Right lobe of liver (tissue), 6 donors: Measurements from ENCODE around the gene DIP2C. TPM values are rescaled to one million over a fixed set of nuclear protein-coding genes. Genes with fewer than 3 reads are reported as not detected.

Experiments used
- ATAC-seq, 4 donors: fragments of 200-7000 bp; cut with Tn5 transposase; one replicate each; pipeline ENCODE4 v1.9.1; 2020; ENCODE audit warnings: mild to moderate bottlenecking in 4 of 4, moderate library complexity in 4 of 4
- DNase-seq, 3 donors: peaks; one replicate each; pipeline ENCODE4 v3.0.0-alpha.2; 2020
- H3K27ac ChIP-seq, 3 donors: fragments of 200-600 bp; one replicate each; pipeline ENCODE4 v1.8.0; 2022
- H3K27me3 ChIP-seq, 2 donors: fragments of 200-600 bp; one replicate each; pipeline ENCODE4 v1.8.0; 2022
- H3K36me3 ChIP-seq, 4 donors: fragments of 200-600 bp; sonication (generic) in 1 of 4; one replicate each; pipeline versions ENCODE4 v1.5.1 to v1.8.0; 2017 to 2022; ENCODE audit warnings: control low read depth in 1 of 4
- H3K4me1 ChIP-seq, 4 donors: fragments of 200-600 bp; sonication (generic) in 1 of 4; one replicate each; pipeline versions ENCODE4 v1.5.1 to v1.8.0; 2017 to 2022; ENCODE audit warnings: control low read depth in 1 of 4
- H3K4me3 ChIP-seq, 3 donors: fragments of 200-600 bp; one replicate each; pipeline ENCODE4 v1.8.0; 2022
- H3K9me3 ChIP-seq, 4 donors: fragments of 200-600 bp; sonication (generic) in 1 of 4; one replicate each; pipeline versions ENCODE4 v1.5.1 to v1.8.0; 2017 to 2022; ENCODE audit warnings: control low read depth in 1 of 4
- POLR2A ChIP-seq: fragments of 450-650 bp; IDR thresholded peaks from one replicate; pipeline ENCODE4 v1.6.1; 2017; ENCODE audit warnings: antibody characterized with exemption, mild to moderate bottlenecking
- WGBS: methylation state at CpG from one replicate; pipeline ENCODE4 v1.1.6; 2018; ENCODE audit warnings: low coverage, low lambda C conversion rate; ENCODE audit not compliant: insufficient coverage; ENCODE audit errors: missing lambda C conversion rate; 5-methylcytosine and 5-hydroxymethylcytosine counted together
- intact Hi-C, 2 donors: fragments of 100-400 bp; cut with DNase I; formaldehyde crosslinking; loops; one replicate each; pipeline versions ENCODE4 v1.11.2 to v1.14.1; 2022
- microRNA-seq, 2 donors: library from miRNA; unstranded; fragments of <30 nt; microRNA quantifications; one replicate each; pipeline ENCODE4, GENCODE V29; 2019 to 2020
- small RNA-seq, 2 experiments: library from RNA; depleted of rRNA; stranded (forward); fragments of <200 nt; gene quantifications; one replicate each; pipeline ENCODE3, GENCODE V24; 2016
- total RNA-seq, 6 experiments: library from RNA; depleted of rRNA in 2 of 6; stranded (reverse); fragments of >200 nt in 2 of 6; fragmentation: NEBNext Ultra II Directional in 3 of 6; extraction: Animal tissue kit (Norgen Biotek cat#: 25700) in 3 of 6; gene quantifications; one replicate each; pipeline versions ENCODE4 v1.1.0 to v1.2.4, GENCODE V29; 2016 to 2023
- TF ChIP-seq, protein P1 (sequence below), 4 donors: fragments of 200-600 bp in 3 of 4; fragments of 450-650 bp in 1 of 4; IDR thresholded peaks; one replicate each; pipeline versions ENCODE4 v1.5.1 to v1.8.0; 2016 to 2022; ENCODE audit warnings: antibody characterized with exemption in 4 of 4, mild to moderate bottlenecking in 2 of 4
- donor health status: DM: no; HTN: yes; CAD: no.
- donor health status: DM: no; HTN: no; CAD: no.
- donor health status: DM: no; HTN: no; CAD: no.
- donor health status: DM: no; HTN: yes; CAD: no.
- donor health status: DM: no; HTN: yes; CAD: no.

The DIP2C gene
- total RNA-seq, 6 experiments from 2014 or later, result 8.0 to 13.5 (median 11.7) TPM

DNA sequence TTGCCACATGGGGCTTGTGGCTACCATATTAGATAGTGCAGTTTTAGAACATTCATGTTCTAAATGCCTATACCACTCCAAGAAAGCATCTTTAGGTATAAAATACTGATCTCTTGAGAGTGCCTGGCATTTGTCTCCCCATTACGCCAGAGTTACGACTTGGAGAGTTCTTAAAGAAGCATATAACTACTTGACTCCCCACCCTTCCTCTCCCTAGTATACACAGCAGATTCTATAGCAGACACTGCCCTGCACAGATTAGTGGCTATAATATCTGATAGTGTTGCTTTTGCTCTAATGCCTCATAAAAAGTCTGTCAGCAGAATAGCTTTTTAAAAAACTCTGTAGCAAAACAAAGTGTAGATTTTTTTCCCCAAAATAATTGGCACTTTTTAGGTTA is 463.4 kb downstream of the DIP2C start:
- intact Hi-C loops, result no loop called here
- Histone ChIP-seq H3K9me3 (no peaks in the 10 kb centered on the region), H3K4me1 (no peaks in the 10 kb centered on the region), H3K36me3 (no peaks in the 10 kb centered on the region), H3K27me3 (no peaks in the 10 kb centered on the region), H3K27ac (no peak overlapping the region), H3K4me3 (no peak overlapping the region)
- TF ChIP-seq POLR2A, result no peak
- TF ChIP-seq, protein P1, sequence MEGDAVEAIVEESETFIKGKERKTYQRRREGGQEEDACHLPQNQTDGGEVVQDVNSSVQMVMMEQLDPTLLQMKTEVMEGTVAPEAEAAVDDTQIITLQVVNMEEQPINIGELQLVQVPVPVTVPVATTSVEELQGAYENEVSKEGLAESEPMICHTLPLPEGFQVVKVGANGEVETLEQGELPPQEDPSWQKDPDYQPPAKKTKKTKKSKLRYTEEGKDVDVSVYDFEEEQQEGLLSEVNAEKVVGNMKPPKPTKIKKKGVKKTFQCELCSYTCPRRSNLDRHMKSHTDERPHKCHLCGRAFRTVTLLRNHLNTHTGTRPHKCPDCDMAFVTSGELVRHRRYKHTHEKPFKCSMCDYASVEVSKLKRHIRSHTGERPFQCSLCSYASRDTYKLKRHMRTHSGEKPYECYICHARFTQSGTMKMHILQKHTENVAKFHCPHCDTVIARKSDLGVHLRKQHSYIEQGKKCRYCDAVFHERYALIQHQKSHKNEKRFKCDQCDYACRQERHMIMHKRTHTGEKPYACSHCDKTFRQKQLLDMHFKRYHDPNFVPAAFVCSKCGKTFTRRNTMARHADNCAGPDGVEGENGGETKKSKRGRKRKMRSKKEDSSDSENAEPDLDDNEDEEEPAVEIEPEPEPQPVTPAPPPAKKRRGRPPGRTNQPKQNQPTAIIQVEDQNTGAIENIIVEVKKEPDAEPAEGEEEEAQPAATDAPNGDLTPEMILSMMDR (IDR thresholded peaks at IDR 0.05), result no peak
- 90% methylated on average over 2 of the region's 2 CpGs for WGBS
- DNase-seq (no peak), ATAC-seq (no peak)

DNA sequence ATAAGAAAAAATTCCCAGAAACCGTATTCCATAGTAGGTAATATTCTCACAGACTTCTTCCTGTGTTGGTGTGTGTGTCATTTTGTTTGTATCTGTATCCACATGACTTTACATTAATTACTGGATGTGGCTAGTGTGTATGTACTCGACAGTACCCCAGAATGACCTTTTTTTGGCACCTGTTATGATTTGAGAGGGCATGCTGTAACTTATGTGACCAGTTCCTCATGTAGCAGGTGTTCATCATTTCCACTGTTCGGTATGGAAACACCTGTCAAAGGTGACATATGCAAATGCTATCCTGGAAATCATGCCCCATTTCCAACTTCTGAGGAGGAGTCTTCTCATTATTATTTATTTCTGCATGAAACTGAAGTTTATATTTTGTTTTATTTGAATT is 464.9 kb downstream of the DIP2C start:
- Histone ChIP-seq H3K27me3 (no peaks in the 10 kb centered on the region), H3K4me3 (no peak overlapping the region), H3K4me1 (peaks cover 0 to 8% (median 3%) of the 10 kb centered on the region in 4 donors), H3K36me3 (no peaks in the 10 kb centered on the region), H3K27ac (no peak overlapping the region), H3K9me3 (no peaks in the 10 kb centered on the region)
- no peak for DNase-seq
- no peak for TF ChIP-seq POLR2A
- TF ChIP-seq, protein P1 (IDR thresholded peaks at IDR 0.05), result no peak
- WGBS, result 77% methylated on average over 3 of the region's 3 CpGs
- intact Hi-C loops, result no loop called here
- no peak for ATAC-seq

Small RNA genes within 50 kb of the gene (microRNA-seq; reads per million reads assigned to microRNA genes)
- gene MIR5699, result 9.5 to 11.6 reads per million in 2 donors

Small RNA genes within 50 kb of the gene (small RNA-seq; reads per million reads assigned to genes)
- gene MIR5699 (0.39 to 0.97 reads per million in 2 experiments), gene RN7SL754P (0 reads per million in 2 experiments), gene RNA5SP298 (8.3 to 18.3 reads per million in 2 experiments)

Other genes with a start within 250 kb of the DIP2C start
- gene LARP4B, start 242.0 kb upstream of the DIP2C start, total RNA-seq, result 10 to 100 TPM; 22.4 to 35.9 (median 31.7) TPM